ENCODE measurements around the gene NOTUM.
"Not testable (repeated sequence)": the region's sequence is repeated elsewhere in the genome, so short reads cannot be mapped to it uniquely, and the experiment has no call there.

NOTUM gene

GRCh38 chr17:81923302-81924260, 37.4 kb downstream of the NOTUM start:
- peak; percentile 89 to 95 (median 92) for DNase-seq

DNA sequence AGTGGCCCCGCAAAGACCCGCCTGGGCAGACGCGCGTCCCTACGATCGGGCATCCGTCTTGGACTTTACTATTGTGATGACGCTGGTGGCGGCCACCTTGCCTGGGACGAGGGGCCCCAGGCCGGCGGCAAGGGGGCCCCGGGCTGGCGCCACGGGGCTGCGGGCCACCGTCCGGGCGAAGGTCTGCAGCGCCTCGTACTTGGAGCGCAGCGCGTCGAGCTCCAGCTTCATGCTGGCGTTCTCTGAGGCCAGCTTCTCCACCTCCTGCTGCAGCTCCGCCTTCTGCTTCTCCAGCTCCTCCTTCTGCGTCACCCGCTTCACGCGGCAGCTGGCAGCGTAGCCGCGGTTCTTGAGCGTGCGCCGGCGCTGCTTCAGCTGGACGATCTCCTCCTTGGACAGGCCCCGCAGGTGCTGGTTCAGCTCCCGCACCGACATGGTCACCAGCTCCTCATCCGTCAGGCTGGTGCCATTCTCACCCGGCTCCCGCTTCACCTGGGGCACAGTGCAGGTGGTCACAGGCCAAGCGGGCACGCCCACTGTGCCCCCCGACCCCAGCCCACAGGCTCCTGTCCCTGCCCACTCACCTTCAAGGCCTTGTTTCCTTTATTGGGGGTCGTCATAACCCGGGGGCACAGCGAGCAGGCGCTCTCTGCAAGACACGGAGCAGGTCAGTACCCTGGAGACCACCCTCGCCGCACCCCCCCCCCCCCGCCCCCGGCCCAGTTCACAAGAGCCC, 38.3 kb downstream of the NOTUM start:
- DNase-seq: peak; percentile 9 to 41 (median 36)

DNA sequence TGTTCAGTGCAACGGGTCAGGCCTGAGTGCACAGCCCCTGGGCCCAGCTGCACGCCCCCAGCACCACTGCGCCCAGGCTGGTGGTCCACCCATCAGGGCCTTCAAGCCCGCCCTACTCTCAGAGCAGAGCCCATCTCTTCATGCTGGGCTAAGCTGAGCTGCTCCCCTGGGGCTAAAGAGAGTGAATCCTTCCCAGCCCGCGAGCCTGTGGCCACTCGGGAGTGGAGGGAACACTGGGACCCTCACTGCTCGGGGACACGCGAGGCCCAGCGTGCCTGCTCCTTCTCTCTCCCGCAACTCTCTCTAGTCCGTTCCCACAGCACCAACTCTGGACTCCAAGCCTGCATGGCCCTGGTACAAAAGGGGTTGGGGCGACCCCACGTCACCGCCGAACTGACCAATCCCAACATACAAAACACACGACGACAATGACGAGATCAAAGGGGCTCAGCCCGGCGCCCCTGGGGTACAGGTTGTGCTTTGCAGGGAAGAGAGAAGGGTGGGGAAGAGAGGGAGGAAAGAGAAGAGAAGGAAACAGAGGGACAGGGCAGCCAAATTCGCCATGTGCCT, 38.9 kb downstream of the NOTUM start:
- no peak for DNase-seq

GRCh38 chr17:81921537-81921862, 39.5 kb downstream of the NOTUM start:
- DNase-seq: no peak

- DNase-seq: peak; percentile 52 to 79 (median 74)
Measured at GRCh38 chr17:81920612-81921536, 40.1 kb downstream of the NOTUM start.

DNA sequence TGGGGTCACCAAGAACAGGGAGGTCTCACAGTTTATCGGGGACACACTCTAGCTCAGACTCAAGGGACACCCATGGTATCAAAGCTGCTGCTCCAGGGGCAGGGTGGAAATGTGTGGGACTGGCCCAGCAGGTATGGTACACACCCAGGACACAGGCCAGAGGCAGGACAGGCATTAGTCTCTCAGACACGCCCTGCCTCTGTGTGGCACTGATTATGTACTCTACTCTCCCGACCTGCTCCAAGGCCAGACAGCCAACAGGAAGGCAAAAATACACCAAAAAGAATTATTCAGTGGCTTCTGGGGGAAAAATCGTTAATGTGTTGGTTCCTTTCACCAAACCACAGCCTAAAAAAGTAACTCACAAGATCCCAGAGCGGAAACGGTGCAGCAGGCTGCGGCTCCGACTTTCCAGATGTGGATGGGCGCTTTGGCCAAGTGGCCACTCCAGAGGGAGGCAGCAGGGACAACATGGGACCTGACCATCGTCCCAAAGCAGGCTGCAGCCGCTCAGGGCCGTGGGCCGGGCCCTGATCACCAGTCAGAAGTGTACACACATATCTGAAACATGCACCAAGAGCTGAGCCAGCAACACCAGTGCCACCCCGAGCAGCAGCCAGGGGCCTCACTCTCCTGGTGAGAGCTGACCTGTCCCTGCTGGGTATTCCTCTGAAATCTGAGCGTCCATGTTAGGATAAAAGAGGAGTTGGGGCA, 42.0 kb downstream of the NOTUM start:
- DNase-seq: peak; percentile 21 to 45 (median 32)

- DNase-seq: not testable (repeated sequence)
Measured at GRCh38 chr17:81918333-81918669, 42.7 kb downstream of the NOTUM start.

DNA sequence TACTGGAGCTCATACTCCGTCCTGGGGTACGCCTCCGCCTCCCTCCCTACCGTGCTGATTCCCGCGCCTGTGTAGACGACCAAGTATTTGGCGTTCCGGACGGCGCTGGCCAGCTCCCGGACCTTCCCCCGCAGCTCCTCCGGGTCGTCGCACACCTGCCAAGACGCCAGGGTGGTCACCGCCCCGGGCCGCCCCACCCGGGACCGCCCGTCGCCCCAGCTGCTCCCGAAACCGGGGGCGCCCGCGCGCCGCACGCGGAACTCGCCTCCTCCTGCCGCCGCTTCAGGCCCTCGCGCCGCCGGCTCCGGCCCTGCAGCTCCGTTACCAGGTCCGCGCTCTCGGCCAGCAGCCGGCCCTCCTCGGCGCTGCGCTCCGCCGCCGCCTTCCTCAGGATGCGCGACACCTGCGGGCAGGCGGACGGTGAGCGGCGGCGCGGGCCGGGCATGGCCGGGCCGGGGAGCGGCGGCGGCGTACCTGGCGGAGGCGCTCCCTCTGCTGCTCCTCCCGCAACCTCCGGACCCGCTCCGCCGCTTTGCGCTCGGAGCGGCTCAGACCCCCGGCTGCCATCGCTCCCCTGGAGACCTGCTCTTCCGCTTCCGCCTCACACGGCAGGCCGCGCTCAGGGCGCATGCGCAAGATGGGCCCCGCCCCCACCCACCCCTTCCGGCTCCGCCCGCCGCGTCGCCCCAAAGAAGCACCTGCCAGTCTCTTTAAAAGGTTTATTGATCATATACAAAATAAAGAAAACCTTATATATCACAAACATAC, 43.2 kb downstream of the NOTUM start, which contains the start of gene SIRT7:
TSS of gene SIRT7 (minus strand) at position 612 of the 768 bp plus-strand sequence. CDS start at position 567, 45 bp downstream.
- peak; percentile 89 to 95 (median 93) for DNase-seq

DNA sequence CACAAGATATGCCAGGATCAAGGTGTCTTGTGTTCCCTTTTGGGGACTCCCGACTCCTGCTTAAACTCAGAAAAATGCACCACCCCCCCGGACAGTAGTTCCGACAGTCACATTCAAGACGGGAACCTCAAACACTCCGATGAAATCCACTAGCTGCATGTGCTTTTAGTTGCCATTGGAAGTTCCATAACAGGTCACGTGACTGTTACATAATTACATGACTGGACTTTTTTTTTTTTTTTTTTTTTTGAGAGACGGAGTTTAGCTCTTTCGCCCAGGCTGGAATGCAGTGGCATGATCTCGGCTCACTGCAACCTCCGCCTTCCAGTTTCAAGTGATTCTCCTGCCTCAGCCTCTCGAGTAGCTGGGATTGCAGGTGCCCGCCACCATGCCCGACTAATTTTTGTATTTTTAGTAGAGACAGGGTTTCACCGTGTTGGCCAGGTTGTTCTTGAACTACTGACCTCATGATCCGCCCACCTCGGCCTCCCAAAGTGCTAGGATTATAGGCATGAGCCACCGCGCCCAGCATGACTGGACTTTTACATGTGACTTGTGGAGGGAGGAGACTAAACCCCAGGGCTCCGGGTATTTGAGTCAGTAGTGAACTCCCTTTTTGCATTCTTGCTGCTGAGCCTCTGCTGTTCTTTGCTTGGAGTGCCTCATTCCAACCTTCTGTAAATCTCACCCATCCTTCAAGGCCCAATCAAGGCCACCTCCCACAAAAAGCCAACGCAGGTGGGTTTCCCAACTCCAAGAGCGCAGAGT, 44.6 kb downstream of the NOTUM start:
- DNase-seq: peak; percentile 67 to 81 (median 80)

- DNase-seq: no peak
Measured at GRCh38 chr17:81915331-81915730, 45.7 kb downstream of the NOTUM start.

GRCh38 chr17:81914103-81914850, 46.7 kb downstream of the NOTUM start:
- no peak for DNase-seq

- DNase-seq: no peak
Measured at GRCh38 chr17:81913394-81914102, 47.4 kb downstream of the NOTUM start.

DNA sequence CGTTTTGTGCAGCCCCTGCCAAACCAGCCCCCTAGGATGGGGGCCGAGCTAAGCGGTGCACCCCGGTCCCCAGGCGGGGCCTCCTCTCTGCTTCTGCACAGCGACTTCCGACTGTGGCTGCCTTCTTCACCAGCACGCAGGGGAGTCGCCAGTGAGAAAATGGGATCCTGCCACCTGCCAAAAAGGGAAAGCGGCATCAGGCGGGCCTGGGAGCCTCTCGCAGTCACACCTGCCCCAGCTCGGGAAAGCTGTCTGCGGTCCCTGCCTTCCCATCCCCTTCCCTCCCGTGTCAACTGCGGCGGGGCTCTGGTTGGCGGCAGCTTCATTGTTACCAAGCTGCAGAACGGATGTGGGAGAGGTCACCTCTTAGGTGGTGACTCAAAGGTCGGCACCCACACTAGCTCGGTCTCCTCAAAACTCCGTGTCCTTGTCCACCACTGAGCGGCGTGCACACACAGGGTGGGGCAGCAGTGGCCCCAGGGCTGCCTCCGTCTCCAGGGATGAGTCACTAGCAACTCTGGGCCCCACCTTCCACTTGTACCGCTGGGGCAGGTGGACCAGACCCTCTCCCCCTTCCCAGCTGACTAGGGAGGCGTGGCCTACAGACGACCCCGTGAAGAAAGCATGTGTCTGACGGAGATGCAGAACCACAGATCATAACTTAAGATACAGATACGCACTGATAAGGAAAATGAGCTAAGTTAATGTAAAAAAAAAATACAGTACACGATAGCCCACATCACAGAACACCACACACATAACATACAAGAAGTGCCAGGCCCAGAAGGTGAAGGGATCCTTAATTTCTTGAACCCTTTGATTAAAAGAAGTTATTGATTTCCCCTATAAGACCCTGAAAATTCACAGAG, 48.3 kb downstream of the NOTUM start:
- no peak for DNase-seq

GRCh38 chr17:81911969-81912368, 49.0 kb downstream of the NOTUM start:
- DNase-seq: no peak

DNA sequence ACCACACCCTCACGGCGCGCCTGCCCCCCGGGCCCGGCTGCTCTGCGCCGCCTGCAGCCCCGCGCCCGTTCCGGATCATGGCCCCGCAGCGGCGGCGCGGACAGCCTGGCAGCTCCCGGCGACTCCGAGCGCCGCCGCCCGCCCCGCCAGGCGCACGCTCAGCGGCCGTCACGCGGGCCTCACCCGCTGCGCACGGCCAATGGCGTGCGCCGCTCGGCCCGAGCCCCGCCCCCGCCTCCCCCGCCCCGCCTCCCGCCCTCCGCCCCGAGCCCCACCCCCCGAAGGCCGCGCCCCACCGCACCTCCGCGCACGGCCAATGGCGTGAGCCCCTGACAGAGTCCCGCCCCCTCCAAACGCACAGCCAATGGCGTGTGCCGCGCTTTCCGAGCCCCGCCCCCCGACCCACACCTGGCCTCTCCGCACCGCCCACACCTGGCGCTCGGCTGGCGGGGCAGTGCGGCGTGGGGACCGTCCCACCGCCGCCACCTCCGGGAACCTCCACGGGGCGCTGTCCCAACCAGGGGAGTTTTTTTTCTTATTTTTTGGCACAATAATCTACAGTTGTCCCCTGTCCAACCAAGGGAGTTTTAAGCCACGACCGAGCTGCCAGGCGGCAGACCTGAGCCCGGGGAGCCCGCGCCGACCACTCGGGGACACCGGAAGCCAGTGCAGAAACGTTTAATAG, 49.6 kb downstream of the NOTUM start, which contains the start of gene PCYT2:
TSS of gene PCYT2 (minus strand) at position 123 of the 685 bp plus-strand sequence. CDS start at position 79, 44 bp downstream.
- peak; percentile 86 to 96 (median 92) for DNase-seq

- DNase-seq: peak in 1 of 4 experiments; percentile 20
Measured at GRCh38 chr17:81910840-81911276, 50.1 kb downstream of the NOTUM start.

All from suppressor macrophage (primary cell).